ENCODE measurements around the gene TM9SF2. TPM values are rescaled to one million over a fixed set of nuclear protein-coding genes. Genes with fewer than 3 reads are reported as not detected.

The TM9SF2 gene
- total and polyA plus RNA-seq, 2 donors from 2014 or later: 88.3 to 144 TPM

DNA sequence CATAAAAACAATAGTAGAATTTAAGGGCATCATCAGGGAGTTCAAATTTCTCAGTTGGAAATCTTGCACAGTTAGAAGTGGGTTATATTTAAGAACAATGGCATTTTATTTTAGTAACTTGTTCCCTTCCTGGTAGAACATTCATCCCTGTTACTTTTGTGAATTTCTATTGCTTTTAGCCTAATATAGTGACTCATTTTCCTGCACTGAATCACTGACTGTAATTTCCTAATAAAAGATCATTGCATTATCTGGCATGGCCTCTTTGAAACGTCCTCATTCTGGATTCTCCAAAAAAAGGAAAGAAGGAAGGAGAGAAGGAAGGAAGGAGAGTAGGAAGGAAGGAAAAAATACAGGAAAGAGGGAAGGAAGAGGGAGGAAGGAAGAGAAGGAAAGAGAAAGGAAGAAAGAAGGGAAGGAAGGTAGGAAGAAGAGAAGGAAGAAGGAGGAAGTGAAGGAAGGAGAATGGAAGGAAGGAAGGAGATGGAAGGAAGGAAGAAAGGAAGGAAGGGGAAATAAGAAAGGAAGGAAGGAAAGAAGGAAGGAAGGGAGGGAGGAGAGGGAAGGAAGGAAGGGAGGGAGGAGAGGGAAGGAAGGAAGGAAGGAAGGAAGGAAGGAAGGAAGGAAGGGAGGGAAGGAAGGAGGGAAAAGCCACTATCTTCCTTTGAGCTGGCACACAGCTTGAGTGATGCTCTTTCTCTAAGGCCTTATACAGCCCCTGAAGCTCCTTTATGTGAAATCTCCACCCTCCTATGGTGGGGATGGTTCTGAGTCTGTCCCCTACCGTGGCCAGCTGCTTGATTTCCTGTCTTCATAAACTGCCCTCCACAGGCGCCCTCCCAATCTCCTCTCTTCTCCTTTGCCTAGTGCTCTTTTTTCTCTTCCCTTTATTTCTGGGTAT, 29.8 kb upstream of the TM9SF2 start:
- no peak overlapping the region for H3K4me3 ChIP-seq (ENCODE audit: low read length in 3 of 3)
- no peaks in the 10 kb centered on the region for H3K27me3 ChIP-seq (ENCODE audit: control insufficient read depth, insufficient read depth, low read length)
- no peaks in the 10 kb centered on the region for H3K36me3 ChIP-seq (ENCODE audit: control insufficient read depth in 2 of 3, insufficient read depth in 3 of 3, low read length in 3 of 3)
- intact Hi-C loops (cut with DNase I): no loop called here
- FAIRE-seq: no peak
- TF ChIP-seq, protein P1, sequence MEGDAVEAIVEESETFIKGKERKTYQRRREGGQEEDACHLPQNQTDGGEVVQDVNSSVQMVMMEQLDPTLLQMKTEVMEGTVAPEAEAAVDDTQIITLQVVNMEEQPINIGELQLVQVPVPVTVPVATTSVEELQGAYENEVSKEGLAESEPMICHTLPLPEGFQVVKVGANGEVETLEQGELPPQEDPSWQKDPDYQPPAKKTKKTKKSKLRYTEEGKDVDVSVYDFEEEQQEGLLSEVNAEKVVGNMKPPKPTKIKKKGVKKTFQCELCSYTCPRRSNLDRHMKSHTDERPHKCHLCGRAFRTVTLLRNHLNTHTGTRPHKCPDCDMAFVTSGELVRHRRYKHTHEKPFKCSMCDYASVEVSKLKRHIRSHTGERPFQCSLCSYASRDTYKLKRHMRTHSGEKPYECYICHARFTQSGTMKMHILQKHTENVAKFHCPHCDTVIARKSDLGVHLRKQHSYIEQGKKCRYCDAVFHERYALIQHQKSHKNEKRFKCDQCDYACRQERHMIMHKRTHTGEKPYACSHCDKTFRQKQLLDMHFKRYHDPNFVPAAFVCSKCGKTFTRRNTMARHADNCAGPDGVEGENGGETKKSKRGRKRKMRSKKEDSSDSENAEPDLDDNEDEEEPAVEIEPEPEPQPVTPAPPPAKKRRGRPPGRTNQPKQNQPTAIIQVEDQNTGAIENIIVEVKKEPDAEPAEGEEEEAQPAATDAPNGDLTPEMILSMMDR (IDR thresholded peaks at IDR 0.05; ENCODE audit: borderline replicate concordance, extremely low read depth, insufficient read depth): no peak
- H3K27ac ChIP-seq (ENCODE audit: low read depth in 2 of 2, low read length in 2 of 2): no peak overlapping the region
- no peaks in the 10 kb centered on the region for H3K4me1 ChIP-seq (ENCODE audit: control insufficient read depth in 2 of 3, insufficient read depth in 2 of 3, low read depth in 1 of 3, low read length in 3 of 3)
- H3K9ac ChIP-seq (ENCODE audit: low read length in 3 of 3): no peak overlapping the region
- DNase-seq: no peak
- no peaks in the 10 kb centered on the region for H3K9me3 ChIP-seq (ENCODE audit: control insufficient read depth in 2 of 3, insufficient read depth in 1 of 3, low read length in 3 of 3)

DNA sequence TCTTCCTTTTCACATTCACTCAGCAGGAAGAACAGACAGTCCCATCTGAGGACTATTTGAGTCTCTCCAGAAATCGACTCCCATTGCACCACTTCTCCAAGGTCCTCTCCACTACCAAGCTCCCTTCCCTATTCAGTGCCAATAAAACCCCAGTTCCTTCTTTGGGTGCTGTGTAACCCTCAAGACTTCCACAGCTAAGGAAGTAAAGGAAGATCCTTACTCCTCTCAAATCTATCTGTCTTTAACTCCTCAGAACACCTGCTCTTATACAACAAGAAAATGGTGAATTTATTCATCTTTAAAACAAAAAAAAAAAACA, 29.2 kb upstream of the TM9SF2 start:
- no peak overlapping the region for H3K4me3 ChIP-seq (ENCODE audit: low read length in 3 of 3)
- no peak overlapping the region for H3K9ac ChIP-seq (ENCODE audit: low read length in 3 of 3)
- H3K27me3 ChIP-seq (ENCODE audit: control insufficient read depth, insufficient read depth, low read length): no peaks in the 10 kb centered on the region
- TF ChIP-seq, protein P1 (IDR thresholded peaks at IDR 0.05; ENCODE audit: borderline replicate concordance, extremely low read depth, insufficient read depth): no peak
- no peak for FAIRE-seq
- DNase-seq: no peak
- intact Hi-C loops (cut with DNase I): no loop called here
- no peaks in the 10 kb centered on the region for H3K4me1 ChIP-seq (ENCODE audit: control insufficient read depth in 2 of 3, insufficient read depth in 2 of 3, low read depth in 1 of 3, low read length in 3 of 3)
- no peaks in the 10 kb centered on the region for H3K36me3 ChIP-seq (ENCODE audit: control insufficient read depth in 2 of 3, insufficient read depth in 3 of 3, low read length in 3 of 3)
- no peak overlapping the region for H3K27ac ChIP-seq (ENCODE audit: low read depth in 2 of 2, low read length in 2 of 2)
- no peaks in the 10 kb centered on the region for H3K9me3 ChIP-seq (ENCODE audit: control insufficient read depth in 2 of 3, insufficient read depth in 1 of 3, low read length in 3 of 3)

DNA sequence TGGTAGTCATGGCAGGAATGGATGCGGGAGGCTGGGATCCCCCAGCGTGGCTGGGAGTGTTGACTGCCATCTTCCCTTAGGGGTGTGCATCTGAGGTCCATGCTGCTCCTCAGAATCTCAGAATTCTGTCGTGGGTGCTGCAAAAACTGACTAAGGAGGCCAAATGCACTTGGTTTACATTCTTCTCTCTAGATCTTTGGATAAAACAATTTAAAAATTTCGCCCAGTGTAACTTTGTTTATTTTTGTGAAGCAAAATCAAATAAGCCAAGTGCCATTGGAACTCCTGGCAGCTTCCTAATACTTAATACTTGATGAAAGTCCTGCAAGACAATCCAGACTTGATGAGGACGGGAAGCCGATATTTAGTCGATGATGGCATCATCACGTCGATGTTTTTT, 27.8 kb upstream of the TM9SF2 start:
- Histone ChIP-seq H3K9me3 (ENCODE audit: control insufficient read depth in 2 of 3, insufficient read depth in 1 of 3, low read length in 3 of 3) (no peaks in the 10 kb centered on the region), H3K4me3 (ENCODE audit: low read length in 3 of 3) (no peak overlapping the region), H3K27ac (ENCODE audit: low read depth in 2 of 2, low read length in 2 of 2) (no peak overlapping the region), H3K9ac (ENCODE audit: low read length in 3 of 3) (no peak overlapping the region), H3K36me3 (ENCODE audit: control insufficient read depth in 2 of 3, insufficient read depth in 3 of 3, low read length in 3 of 3) (no peaks in the 10 kb centered on the region), H3K4me1 (ENCODE audit: control insufficient read depth in 2 of 3, insufficient read depth in 2 of 3, low read depth in 1 of 3, low read length in 3 of 3) (no peaks in the 10 kb centered on the region), H3K27me3 (ENCODE audit: control insufficient read depth, insufficient read depth, low read length) (no peaks in the 10 kb centered on the region)
- TF ChIP-seq, protein P1 (IDR thresholded peaks at IDR 0.05; ENCODE audit: borderline replicate concordance, extremely low read depth, insufficient read depth): no peak
- intact Hi-C loops (cut with DNase I): no loop called here
- DNase-seq (no peak), FAIRE-seq (no peak)
